A549 treated with CpdA at 1 μM for 4 hours (cell line): ENCODE data around the gene PPM1F. TPM values are rescaled to one million over a fixed set of nuclear protein-coding genes. Genes with fewer than 3 reads are reported as not detected.

Experiments used
- total RNA-seq: library from RNA; stranded (reverse); fragments of 200-300 nt; extraction: Qiagen RNA extraction; gene quantifications from 5 replicates; pipeline ENCODE4 v1.2.3, GENCODE V29; 2022; ENCODE audit warnings: low read depth

PPM1F gene, protein sequence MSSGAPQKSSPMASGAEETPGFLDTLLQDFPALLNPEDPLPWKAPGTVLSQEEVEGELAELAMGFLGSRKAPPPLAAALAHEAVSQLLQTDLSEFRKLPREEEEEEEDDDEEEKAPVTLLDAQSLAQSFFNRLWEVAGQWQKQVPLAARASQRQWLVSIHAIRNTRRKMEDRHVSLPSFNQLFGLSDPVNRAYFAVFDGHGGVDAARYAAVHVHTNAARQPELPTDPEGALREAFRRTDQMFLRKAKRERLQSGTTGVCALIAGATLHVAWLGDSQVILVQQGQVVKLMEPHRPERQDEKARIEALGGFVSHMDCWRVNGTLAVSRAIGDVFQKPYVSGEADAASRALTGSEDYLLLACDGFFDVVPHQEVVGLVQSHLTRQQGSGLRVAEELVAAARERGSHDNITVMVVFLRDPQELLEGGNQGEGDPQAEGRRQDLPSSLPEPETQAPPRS
- 17.2 to 24.2 TPM (median 20.7 TPM) in 5 replicates for total RNA-seq

DNA sequence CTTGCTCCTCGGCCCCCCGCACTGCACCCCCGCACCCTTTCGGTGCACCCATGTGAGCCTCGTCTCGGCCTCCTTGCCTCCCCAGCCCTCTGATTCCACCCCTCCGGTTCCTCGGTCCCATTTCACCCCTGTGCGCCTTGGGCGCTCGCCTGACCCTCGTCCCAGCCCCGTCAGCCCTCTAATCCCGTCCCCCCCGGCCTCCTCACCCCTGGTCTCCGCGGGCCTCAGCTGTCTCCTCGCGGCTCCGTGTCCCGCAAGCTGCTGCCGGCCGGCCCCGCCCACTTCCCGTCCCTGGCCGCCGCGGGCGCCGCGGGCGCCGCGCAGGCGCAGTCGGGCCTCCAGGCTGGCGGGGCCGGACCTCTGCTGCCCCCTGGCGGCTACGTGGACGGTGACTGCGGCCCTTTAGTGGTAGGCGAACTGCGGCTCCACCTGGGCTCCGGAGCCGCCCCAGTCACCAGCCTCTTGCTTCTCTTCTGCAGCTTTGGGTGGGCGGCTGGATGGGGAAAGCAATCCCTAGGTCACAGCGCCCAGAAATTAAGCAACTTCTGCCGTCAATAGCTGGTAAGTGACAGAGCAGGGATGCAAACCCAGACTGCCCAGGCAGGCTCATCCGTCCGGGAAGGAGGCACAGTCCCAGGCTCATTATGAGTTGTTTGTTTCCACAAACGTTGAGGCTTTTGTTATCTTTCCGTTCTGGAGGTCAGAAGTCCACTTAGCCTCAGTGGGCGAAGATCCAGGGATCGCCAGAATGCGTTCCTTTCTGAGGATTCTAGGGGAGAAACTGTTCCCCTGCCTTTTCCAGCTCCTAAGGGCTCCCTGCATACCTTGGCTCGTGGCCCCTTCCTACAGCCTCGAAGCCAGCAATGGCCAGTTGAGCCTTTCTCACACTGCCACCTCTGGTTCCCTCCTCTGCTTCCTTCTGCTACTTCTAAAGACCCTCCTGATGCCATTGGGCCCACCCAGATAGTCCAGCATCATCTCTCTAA is at the start of gene PPM1F:
PPM1F (minus strand) TSS at position 263 of the 986 bp plus-strand sequence. CDS start 6,800 bp downstream, outside the sequence.

DNA sequence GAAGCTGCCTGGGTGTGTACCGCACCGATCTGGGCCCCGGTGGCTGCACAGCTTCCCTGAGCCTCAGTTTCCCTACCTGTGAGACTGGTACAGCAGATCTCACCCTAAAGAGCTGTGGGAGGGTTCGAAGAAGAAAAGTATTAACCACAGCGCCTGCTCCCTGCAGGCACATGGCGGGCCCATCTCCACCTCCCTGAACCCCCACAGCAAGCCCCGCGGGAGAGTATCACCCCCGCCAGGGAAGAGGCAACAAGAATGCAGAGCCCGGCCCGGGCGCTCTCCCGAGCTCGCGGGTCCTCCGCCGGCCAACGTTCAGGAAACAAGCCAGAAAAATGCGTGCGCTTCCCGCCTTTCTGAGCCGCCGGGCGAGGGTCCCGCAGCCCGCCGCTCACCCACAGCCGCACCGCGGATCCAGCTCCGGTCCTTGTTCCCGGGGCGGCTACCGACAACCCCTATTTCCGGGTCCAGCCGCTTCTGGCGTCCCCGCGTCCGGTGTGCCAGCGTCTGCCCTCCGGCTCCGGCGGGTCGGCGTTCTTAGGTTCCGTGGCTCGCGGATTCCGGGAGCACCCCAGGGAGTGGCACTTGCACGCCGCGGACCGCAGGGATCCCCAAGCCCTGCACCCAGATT is 29.8 kb upstream of the PPM1F start, which contains the start of gene TOP3B:
TOP3B (minus strand) TSS at position 450 of the 628 bp plus-strand sequence. CDS start 7,078 bp downstream, outside the sequence.

Other genes with a start within 250 kb of the PPM1F start
- gene YPEL1, start 217.1 kb downstream of the PPM1F start, total RNA-seq: 0.09 to 0.67 TPM (median 0.22 TPM) in 5 replicates
- gene MAPK1, start 85.2 kb downstream of the PPM1F start, total RNA-seq: 46.3 to 64.3 TPM (median 61.8 TPM) in 5 replicates
- gene TOP3B, start 29.9 kb upstream of the PPM1F start, total RNA-seq: 13.8 to 17.0 TPM (median 14.0 TPM) in 5 replicates